GF-D8 (cell line): ENCODE measurements around the gene PRELID1.

Experiments
- DNase-seq: peaks from one replicate; lab custom pipeline; 2025; lab: John Stamatoyannopoulos, UW

The PRELID1 gene

DNA sequence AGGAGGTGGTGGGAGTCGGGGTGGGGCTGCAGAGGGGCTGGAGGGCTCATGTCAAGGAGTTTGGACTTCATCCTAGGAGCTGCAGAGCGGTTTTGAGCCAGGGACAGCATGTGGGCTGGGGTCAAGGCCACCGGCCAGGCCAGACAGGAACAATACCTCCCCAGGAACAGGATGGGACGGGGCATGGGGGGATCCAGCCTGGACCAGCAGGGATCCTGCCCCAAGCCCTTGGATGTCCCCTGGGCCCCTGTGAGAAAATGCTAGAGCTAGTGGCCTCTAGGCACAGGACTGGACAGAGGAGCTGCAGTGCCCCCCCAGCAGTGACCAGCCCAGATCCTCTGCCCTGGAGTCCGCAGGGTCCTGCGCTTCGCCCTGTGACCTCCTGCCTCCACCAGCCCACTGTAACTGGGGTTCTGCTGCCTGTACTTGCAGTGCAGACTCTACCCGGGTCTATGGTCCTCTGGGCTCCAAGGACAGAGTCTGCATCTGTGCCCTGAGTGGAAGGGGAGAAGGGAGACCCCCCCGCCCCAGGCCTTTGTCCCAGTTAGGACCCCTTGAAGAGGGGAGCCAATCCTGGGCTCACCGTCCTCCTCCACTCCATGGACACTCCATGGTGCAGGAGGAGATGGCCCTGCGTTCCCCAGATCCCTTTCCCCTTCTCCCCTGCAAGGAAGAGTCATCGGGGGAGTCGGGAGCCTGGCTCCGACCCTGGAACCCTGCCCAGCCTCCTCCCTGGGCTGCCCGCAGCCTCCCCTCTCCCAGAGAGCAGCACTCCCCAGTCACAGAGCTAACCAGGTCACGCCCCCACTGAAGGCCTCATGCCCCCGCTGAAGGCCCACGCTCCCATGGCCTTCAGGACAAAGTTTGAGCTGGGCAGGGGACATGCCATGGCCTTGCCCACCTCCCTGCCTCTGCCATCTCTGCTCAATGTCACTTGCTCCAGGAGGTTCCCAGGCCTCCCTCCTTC is 11.1 kb downstream of the PRELID1 start:
- no peak for DNase-seq

DNA sequence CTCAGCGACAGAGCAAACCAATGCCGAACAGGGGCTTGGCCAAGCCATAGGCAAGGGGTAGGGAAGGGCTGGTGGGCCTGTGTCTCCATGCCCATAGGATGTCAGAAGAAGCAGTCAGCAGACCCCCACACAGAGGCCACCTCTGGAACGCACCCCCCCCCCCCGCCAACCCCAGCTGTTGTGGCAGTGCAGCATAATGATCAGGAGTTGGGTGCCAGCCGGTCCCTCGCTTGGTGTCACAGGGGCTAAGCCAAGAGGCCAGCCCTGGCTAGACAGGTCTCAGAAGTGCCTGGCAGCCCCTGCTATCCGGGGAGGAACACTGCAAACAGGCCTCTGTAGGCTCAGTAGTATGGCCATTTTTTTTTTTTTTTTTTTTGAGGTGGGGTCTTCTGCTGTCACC is 11.8 kb downstream of the PRELID1 start:
- no peak for DNase-seq

DNA sequence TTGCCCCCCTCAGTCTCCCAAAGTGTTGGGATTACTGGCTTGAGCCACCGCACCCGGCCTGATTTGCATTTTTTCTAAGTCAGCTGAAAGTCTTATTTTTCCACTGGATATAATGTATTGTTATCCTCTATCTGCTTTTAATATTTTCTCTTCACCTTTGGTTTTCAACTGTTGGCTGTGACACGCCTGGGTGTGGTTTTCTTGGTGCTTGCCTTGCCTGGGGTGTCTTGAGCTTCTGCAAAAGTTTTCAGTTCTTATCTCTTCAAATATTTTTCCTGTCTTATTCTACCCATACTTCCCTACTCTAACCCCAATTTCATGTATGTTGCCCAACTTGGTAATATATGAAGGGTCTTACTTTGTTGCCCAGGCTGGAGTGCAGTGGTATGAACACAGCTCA is 12.4 kb downstream of the PRELID1 start:
- no peak for DNase-seq

DNA sequence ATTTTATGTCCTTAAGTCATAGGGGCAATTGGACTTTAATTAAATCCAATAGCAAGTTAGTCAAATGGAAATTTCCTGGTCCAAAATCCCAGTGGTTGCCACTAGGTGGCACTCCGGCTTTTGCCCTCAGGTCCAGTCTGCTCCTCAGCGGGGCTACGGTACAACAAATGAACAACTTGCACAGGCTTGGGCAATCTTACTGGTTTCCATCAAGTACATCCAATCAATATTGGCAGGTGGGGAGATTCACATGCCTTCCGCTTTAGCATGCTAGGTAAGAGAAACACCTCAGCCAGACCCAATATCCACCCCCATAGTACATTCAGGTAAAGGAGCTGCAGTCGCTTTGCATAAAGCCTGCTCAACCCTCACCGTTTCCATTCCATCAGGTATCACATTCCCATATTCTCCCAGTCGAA is 14.4 kb downstream of the PRELID1 start:
- peak; percentile 28 for DNase-seq

DNA sequence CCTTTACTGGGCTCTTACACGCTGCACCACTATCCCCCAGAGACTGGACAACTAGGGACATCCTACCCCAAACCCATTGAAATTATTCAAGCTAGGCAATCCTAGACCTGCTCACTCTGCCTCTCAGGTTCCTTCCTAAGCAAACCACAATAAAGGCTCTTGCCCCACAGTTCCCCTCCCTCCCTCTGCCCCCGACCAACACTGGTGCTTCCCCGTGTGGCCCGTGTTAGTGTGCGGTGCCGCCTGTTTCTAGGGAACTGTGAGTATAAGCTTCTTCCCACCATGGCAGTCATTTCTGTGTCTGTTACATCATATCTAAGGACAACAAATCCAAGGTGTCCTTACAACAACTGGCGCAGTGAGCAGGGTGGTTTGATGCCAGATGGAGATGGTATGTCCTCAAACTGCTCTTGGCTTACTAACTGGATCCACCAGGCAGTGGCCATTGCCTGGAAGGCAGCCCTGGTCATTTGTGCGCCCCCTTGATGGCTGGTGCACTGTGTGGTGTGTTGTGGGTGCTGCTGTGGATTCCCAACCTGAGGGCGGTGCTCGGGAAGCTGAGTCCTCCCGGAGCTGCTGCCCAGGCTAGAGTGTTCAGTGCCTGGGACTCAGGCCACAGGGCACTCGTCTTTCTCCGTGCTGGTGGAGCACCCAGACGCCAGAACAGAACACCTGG is 16.5 kb downstream of the PRELID1 start:
- no peak for DNase-seq

DNA sequence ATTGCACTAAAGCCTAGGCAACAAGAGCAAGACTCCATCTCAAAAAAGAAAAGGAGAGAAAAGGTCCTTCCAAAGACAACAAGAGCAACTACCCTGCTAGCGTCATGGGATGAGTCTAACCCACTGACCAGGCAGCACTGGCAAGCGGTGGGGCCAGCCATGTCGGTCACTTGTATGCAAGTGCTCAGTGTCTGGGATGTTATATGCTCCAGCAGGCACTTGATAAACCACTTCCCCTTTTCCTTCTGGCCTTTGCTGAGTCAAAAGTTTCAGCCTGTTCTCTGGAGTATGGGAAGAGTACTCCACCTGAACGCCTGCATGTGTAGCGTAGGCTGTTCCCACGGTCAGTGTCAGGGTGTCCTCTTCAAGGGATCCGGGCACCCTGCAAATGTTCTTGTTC is 17.3 kb downstream of the PRELID1 start:
- DNase-seq = peak; percentile 42

DNA sequence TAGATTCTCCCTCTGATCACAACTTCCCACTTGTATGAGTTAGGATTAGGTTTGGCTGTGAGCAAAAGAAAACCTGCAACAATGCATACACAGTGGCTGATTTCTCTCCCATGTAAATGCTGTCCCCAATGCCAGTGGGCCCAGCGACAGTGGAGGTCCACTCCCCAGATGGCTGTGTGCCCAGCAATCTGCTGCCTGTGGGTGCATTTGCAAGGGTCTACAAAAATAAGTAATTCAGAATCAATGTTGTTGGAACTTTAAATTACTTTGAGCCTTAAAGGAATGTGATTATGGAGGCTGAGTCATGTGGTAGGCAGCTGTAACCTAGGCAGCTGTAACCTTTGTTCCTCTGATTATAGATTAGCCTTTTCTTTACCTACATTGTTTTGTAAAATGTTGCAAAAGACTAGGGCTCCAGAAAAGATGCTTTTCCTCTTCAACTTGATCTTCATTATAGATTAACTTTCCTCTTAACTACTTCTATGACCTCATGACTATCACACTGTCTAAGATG is 22.3 kb downstream of the PRELID1 start:
- no peak for DNase-seq

DNA sequence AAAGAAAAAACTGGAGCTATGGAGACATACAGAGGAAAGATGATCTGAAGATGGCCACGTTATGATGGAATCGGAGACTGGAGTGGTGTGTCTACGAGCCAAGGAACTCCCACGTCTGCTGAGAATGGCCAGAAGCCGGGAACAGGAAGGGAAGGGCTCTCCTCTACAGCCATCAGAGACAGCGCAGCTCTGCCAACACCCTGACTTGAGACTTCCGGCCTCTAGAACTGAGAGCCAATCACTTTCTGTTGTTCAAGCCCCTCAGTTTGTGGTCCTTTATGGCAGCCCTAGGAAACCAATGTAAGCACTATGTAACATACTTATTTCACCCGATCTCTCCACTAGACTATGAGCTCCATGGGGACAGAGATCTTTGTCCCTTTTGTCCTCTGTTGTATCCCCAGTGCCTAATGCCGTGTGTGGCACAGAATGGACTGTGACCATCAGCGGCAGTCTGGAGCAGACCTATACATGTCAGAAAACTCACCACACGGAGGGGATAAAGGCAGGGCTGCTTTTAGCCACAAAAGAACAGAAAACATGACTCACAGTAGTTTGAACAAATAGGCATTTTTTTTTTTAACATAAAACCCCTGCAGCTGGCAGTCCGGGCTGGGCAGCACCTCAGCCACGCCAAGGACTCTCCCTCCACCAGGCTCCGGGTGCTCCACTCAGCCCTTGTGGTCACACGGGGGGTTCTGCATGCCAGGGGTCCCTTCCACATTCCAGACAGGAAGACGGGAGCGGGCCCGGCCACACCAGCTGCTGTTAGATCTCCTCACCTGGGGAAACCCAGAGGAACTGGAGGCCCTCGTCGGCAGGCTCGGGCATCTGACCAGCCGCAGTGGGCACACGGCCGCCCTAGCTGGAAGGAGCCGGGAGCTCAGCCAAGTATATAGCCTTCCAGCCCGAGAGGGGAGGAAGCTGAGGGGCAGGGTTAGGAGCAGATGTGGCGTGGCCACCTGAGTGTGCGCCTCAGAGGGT is 24.2 kb downstream of the PRELID1 start:
- DNase-seq = no peak

DNA sequence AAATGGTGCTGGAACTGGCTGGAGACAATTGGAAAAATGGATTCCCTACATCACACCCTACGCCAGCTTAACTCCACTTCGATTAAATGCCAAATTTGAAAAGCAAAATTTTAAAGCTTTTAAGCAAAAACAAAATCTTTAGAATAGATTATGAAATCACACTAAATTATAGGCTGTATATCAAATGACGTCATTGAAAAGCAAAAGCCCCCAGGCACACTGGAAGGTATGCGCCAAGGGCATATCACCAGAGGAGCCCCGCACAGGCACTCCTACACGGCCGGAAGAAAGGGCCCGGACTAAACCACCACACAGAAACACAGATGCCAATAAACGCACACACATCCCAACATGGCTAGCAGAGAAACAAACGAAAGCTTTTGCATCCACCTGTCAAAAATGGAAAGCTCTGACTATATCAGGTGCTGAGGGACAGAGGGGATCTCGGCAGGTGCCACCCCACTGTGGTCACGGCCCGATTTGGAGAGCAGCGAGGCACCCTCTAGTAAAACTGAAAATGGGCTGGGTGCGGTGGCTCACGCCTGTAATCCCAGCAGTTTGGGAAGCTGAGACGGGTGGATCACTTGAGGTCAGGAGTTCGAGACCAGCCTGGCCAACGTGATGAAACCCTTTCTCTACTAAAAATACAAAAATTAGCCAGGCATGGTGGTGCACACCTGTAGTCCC is 25.1 kb downstream of the PRELID1 start:
- no peak for DNase-seq

DNA sequence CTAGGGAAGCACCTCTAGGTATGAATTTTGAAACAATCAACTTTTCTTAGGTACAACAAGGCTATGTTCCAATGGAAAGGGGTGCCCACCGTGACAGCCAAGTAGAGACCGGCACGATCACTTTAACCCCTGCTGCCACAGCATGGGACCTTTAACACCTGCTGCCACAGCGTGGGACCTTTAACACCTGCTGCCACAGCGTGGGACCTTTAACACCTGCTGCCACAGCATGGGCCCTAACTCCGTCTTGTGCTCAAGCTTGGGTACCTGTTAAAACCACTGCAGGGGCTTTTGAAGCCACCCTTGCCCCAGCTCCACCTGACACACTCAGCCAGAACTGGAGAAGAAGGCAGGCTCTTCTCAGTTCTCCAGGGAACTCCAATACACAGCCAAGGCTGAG is 26.3 kb downstream of the PRELID1 start:
- no peak for DNase-seq

DNA sequence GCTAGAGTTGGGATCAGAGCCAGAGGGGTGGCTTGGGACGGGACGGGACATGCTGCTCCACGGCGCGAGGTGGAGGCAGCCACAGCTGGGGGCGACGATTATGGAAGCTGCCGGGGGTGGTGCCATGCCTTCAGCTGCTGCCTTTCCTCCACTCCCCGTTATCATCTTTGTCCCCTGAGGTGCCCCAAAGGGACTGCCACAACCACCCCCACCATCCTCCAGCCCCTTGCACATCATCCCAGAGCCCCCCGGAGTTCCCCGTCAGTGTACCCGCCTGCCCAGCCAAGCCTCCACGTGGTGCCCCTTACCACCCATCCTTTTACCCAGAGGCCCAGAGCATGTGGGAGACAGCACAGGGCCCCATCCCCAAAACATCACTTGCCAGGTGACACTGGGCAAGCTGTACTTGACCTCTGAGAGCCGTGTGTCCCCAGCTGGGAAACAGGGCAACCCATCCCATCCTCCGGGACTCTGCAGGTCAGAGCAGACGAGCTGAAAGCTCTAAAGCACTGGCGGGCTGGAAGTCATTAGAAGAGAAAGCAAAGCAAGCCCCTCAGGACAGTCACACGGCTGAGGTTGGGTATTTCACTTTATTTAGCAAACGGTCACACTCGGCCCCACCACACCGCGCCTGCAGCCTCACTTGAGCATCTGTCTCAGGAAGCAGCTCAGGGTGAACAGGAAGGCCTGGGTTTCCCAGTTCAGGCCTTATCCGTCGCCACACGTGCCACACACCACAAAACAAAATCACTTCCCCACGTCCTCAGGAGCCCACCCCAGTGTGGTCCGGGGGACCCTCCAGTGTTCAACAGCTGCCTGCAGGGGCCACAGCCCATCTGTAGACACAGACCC is 27.6 kb downstream of the PRELID1 start:
- no peak for DNase-seq

DNA sequence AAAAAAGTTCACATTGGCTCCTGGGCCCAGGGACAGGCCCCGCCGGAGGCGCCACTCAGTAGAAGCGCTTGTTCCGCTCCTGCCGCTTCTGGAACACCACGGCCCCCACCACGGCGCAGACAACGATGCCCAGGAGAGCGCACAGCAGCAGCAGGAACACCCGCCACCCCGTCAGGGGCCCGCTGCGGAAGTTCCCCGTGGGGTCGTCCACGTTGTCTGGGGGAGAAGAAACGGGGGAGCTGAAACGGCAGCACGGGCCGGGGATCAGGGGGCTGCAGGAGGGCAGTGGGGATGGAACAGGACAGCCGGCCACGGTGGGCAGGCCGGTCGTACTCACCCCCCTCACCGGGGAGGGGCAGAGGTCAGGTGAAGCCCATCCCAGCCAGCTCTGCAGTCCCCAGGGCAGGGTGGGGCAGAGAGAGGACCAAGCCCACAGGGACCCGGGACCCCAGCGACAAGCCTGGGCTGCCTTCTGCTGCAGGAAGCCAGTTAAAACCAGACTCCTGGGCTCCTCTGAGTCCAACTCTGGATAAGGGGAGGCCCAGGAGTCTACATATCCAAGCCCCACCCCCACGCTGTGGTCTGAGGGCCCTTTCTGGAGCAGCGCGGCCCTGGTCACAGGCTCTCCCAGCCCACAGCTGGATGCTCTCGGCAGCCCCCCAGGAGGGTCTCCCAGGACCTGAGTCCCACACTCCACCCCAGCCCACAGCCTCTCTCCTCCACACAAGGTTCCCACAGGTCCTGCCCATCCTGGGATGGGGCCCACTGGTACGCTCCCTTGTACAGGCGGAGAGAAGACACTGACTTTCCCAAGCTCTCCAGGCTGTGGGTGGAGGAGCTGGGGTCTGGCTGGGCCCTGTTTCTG is 28.7 kb downstream of the PRELID1 start:
- DNase-seq = no peak

DNA sequence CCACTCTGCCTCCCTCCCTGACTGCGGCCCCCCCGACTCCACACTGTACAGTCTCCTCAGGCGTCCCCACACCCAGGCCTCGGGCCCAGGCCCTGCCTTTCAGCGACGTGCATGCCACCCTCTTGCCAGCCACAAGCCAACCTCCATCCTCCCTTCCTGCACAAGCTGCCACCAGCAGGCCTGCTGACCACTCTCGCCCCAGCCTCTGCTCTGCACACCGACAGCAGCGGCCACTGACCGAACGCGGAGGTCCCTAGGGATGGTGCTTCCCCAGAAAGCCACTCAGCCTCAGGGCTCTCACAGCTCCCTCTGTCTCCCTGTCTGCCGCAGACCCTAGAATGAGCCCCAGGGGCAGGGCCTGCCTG is 29.3 kb downstream of the PRELID1 start:
- no peak for DNase-seq

DNA sequence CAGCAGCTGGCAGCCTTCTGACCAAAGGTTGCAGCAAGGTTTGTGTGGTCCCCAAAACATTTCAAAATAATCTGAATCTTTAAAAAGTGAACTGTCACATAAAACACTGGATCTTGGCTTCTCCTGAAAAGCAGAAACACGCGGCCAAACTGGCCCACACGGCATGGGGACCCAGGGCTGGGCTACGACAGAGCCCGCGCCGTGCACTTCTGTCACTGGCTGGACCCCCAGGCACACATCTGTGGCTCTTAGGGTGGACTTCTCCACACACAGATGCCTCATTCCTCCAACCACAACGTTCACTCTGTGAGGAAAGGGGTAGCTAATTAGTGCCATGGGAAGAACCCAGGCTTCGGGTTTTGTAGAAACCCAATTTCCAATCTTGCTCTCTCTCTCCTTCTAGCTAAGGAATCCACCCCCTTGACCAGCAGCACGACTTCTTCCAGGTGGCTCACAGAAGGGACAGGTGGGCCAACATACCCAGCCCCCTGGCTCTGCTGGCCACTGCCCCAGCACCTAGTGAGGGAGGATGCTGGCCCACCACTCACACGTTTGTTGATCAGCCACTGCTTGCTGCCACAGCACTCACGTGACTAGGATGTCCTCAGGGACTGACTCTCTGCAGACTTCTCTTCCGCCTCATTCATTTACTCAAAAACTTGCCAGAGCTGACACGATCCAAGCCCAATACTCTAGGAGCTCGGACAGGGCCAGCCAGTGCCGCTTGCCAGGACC is 30.0 kb downstream of the PRELID1 start:
- no peak for DNase-seq

DNA sequence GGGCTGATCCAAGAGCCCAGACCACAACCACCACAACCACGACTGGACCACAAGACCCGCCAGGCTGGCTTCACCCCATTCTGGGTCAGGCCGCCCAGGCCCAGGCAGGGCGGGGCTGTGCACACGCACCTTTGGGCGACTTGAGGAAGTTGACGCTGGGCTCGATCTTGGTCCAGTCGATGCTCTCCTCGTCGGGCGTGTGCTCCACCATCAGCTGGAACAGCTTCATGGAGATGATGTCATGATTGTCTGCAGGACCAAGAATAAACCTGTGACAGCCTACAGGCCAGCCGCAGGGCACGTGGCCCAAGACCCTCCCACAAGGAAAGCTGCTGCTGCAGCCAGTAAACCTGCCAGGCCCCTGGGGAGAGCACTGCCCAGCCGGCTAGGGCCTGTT is 30.6 kb downstream of the PRELID1 start:
- DNase-seq = no peak

DNA sequence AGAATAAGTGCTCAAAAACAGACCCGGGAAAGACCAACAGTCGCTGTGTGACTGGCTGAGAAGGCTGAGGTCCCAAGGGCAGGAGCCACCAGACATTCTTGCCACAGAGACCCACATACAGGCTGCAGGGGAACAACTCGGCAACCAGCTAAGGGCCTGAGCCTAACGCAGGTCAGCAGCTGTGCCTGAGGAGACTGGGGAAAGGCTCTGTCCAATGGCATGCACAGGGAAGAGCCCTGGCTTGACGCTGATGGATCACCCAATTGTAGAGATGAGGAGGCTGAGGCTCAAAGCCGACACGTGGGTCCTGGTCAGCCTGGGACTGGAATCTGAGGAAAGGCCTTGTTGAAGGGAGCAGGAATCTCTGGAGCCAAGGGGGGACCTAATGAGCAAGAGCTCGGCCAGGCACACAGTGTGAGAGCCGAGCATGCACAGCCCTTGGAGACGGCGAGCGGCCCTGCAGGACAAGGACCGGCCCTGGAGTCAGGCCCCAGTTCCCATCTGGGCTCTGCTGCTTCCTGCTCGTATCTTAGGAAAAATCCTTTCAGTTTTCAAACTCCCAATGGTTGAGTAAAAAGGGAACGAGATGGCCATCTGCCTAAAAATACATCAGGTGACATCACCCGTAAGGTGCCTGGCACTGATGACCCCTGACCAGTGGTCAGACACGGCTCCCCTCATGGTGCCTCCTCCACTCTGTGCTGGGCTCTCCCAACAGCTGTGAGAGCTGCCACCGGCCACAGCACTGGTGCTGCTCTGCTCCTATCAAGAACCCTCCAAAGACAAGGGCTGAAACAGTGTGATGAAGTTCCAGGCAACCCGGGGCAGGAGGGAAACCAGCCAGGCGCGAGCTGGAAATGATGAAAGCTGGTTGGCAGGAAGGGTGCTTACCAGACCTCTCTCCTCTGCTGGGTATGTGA is 31.4 kb downstream of the PRELID1 start:
- no peak for DNase-seq

DNA sequence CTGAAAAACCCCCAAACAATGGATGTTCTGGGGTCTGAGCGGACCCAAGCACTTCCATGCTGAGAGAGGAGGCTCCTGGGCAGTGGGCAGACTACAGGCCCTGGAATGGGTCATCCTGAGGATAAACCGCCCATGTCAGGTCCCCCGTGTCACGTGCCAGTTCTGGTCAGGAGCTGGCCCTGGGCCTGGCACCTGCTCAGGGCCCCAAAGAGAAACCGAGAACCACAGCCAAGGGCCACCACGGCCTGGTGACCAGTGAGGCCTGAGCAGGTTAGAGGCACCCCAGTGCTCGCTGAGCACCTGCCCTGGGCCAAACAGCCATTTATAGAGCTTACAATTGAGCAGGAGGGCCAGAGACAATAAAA is 32.1 kb downstream of the PRELID1 start:
- no peak for DNase-seq

DNA sequence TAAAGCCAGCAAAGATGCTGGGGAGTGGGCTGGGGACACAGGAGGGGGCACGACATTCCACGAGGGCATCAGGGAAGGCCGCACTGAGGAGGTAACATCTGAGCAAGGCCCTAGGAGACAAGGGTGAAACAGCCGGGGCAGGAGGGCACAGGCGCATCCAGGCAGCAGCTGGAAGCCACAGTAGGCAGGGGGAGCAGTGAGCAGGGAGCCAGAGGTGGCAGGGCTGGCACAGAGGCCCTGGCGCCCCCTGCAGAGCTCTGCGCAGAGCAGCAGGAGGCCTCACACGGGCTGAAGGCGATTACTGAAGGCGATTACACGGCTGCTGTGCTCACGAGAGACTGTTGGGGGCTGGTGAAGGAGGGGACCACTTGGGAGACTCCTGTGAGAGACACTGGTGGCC is 32.5 kb downstream of the PRELID1 start:
- DNase-seq = no peak
